Dedifferentiated amniotic fluid mesenchymal stem cell (primary cell): ENCODE measurements around the gene S100A6.
A peak's percentile ranks its signal among the peaks of the same experiment; 100 is the strongest.
"Not testable (repeated sequence)": the region's sequence is repeated elsewhere in the genome, so short reads cannot be mapped to it uniquely, and the experiment has no call there.

Experiments used
- DNase-seq: peaks from one replicate; pipeline ENCODE4 v3.0.0-alpha.2; 2016; ENCODE audit errors: extremely low spot score

Gene S100A6

DNA sequence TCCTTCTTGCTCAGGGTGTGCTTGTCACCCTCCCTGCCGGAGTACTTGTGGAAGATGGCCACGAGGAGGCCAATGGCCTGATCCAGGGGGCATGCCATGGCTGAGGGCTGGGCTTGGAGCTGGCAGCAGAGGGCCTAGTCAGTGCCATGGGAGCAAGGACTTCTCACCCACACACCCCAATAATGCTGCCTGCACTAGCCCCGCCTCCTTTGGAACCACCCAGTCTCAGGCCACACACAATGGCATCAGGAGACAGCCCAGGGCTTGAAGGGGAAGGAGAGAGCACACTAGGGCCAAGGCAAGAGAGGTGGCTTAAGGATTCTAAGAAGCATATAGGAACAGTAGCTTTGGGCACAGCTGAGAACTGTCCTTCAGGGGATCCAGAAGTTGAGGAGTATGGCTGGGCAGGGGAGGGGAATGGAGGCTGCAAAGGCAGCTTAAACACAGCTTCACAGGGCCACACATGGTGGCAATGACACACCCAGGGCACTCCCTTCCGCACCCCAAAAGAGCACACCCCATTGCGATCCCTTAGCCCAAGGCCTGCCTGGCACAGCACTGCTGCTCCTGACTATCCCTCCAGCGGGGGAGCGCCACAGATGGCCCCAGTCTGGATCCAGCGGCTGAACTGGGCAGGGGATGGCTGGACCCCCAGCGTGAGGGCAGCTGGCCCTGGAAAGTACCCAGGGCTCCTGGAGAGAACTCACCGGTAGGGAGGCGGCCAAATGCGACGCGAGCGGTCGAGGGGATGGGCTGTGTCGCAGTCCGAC lies at the start of gene S100A6:
TSS of gene S100A6 (minus strand) at position 750 of the 770 bp plus-strand sequence. CDS start at position 98, 652 bp downstream.
- DNase-seq = no peak

DNA sequence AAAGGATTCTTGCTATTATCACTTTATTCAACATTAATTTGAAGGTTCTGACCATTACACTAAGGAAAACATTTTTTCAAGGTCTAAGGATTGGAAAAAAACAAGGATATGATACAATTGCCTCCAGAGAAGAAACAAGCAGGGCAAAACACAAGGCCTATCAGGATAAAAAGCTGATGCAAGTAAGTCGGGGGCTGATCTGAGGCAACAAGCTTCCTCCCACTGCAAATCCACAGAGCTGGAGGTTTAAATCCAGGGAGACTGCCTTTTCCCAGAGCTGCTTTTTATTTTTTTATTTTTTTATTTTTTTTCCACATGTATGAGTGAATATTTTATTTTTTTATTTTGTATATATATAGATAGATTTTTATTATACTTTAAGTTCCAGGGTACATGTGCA lies 49.2 kb upstream of the S100A6 start:
- no peak for DNase-seq

GRCh38 chr1:153583976-153584375 lies 48.2 kb upstream of the S100A6 start:
- DNase-seq = no peak

DNA sequence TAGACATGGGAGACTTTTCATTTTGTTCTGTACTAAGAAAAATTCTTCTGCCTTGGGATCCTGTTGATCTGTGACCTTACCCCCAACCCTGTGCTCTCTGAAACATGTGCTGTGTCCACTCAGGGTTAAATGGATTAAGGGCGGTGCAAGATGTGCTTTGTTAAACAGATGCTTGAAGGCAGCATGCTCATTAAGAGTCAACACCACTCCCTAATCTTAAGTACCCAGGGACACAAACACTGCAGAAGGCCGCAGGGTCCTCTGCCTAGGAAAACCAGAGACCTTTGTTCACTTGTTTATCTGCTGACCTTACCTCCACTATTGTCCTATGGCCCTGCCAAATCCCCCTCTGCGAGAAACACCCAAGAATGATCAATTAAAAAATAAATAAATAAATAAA lies 47.7 kb upstream of the S100A6 start:
- not testable (repeated sequence) for DNase-seq

- not testable (repeated sequence) for DNase-seq
These were observed 47.0 kb upstream of the S100A6 start for GRCh38 chr1:153582836-153583235.

- DNase-seq = no peak
These were observed 43.1 kb upstream of the S100A6 start for GRCh38 chr1:153578936-153579335.

GRCh38 chr1:153578490-153578889 lies 42.7 kb upstream of the S100A6 start:
- DNase-seq = no peak

DNA sequence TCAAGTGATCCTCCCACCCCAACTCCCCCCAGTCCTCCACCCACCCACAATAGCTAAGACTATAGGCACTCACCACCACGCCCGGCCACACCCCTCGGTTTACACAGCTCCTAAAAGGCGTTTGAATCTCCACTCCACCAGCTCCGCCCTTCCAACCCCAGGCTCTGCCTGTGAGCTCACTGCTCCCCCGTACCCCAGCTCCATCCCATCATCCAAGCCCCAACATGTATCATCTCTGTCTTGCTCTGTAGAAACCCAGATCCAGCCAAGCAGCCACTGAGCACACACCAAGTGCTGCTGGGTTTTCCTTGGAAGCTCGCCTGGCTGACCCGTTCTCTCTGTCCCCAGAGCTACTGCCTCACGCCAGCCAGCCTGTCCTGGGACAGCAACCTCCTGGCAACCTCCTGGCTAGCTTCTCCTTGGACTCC lies 41.8 kb upstream of the S100A6 start:
- DNase-seq = no peak

DNA sequence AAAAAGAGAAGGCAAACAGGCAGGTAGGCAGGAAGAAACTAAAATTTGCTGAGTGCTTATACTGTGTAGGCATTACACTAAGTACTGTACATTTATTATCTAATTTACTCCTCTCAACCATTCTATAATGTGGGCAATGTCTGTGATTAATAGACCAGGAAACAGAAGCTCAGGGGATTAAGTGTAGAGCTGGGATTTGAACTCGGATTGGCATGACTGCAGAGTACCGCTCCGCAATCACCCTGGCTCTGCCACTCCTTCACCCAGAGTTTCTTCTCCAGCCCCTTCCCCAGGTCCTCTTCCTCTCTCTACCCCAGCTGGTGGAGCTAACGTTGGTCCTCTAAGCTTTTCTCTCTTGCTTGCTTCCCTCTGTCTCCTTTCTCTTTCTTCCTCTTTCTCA lies 41.3 kb upstream of the S100A6 start:
- DNase-seq = no peak

DNA sequence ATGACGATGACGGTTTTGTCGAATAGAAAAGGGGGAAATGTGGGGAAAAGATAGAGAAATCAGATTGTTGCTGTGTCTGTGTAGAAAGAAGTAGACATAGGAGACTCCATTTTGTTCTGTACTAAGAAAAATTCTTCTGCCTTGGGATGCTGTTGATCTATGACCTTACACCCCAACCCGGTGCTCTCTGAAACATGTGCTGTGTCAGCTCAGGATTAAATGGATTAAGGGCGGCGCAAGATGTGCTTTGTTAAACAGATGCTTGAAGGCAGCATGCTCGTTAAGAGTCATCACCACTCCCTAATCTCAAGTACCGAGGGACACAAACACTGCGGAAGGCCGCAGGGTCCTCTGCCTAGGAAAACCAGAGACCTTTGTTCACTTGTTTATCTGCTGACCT lies 39.7 kb upstream of the S100A6 start:
- DNase-seq = not testable (repeated sequence)

DNA sequence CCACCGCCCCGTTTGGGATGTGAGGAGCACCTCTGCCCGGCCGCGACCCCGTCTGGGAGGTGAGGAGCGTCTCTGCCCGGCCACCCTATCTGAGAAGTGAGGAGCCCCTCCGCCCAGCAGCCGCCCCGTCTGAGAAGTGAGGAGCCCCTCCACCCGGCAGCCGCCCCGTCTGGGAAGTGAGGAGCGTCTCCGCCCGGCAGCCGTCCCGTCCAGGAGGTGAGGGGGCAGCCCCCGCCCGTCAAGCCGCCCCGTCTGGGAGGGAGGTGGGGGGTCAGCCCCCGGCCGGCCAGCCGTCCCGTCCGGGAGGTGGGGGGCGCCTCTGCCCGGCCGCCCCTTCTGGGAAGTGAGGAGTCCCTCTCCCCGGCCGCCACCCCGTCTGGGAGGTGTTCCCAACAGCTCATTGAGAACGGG lies 39.3 kb upstream of the S100A6 start:
- not testable (repeated sequence) for DNase-seq

DNA sequence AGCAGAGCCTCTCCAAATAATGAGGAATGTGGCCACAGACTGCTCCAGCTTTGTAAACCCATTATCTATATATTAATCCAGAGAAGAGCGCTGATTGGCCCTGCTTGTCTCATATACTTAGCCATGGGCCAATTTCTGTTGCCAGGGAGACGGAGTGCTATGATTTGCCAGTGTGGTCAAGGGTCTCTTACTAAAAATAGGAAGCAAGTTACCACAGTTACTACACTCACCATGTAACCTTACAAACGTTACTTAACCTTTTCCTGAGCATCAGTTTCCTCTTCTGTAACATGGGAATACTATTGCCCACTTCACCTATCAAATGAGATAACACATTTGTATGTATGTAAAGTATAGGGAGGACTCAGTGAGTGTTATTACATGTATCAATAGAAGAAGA lies 37.6 kb upstream of the S100A6 start:
- no peak for DNase-seq

GRCh38 chr1:153572569-153573015 lies 36.8 kb upstream of the S100A6 start:
- peak; percentile 87 for DNase-seq

DNA sequence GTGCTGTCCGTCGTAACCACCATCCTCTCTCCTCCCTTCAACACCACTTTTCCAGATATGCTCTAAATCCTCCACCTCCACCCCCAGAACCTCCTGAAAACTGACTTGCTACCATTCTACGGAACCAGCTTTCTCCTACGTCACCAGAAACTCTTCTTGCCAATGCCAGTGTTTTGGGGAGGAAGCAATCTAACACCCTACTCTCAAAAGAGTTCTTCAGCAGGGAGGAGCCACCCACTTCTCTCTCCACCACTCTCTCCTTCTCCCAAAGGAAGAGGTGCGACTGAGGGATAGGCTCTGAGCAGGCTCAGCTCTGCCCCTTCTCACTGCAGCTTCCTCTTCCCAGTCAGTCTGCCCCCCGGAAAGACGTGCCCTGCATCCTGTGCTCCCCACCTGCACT lies 35.9 kb upstream of the S100A6 start:
- DNase-seq = peak; percentile 12

GRCh38 chr1:153570874-153571273 lies 35.1 kb upstream of the S100A6 start:
- peak; percentile 10 for DNase-seq

DNA sequence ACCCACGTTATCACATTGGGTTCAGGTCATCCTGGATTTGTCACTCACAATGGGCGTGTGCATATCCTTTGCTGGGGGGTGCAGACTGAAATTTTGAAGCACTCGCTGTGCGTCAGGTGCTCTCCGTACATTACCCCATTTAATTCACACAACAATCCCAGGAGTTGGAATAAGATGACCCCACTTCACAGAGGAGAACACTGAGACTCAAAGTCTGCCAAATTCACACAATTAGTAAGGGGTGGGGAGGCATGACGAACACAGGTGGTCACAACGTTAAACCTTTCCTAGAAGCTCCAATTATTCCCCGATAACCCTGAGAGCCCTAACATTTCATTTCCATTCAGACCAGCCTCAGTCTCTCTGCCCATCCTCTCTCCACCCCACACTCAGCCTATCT lies 33.7 kb upstream of the S100A6 start:
- DNase-seq = peak; percentile 4

DNA sequence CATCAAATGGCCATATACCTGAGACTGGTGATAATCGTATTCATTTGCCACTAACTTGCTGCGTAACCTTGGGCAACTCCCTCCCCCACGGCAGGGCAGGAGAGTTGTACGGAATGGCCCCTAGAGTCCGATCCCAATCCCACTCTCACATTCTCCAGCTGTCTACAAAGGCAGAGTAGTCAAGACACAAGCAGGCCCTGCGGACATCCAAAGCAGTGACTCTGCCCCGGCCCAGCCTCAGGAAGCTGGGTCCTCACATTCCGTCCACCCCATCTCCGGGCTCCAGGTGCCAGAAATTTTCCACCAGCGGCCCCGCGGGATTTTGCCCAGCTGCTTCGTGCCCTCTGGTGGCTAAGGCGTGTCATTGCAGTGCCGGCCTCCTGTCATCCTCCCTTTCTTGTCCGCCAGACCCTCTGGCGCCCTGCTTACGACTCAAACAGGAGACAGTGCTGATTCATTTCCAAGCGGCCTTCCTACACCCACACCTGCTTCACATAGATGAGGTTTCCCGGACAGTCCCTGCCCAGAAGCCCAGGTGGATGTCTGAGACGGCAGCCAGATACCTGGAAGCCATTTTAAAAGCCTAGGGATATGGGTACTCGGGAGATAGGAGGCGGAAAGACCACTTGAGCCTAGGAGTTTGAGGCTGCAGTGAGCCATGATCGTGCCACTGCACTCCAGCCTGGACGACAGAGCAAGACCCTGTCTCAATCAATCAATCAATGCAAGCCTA lies 32.7 kb upstream of the S100A6 start:
- DNase-seq = peak; percentile 84

- peak; percentile 13 for DNase-seq
These were observed 32.0 kb upstream of the S100A6 start for GRCh38 chr1:153567621-153568366.

DNA sequence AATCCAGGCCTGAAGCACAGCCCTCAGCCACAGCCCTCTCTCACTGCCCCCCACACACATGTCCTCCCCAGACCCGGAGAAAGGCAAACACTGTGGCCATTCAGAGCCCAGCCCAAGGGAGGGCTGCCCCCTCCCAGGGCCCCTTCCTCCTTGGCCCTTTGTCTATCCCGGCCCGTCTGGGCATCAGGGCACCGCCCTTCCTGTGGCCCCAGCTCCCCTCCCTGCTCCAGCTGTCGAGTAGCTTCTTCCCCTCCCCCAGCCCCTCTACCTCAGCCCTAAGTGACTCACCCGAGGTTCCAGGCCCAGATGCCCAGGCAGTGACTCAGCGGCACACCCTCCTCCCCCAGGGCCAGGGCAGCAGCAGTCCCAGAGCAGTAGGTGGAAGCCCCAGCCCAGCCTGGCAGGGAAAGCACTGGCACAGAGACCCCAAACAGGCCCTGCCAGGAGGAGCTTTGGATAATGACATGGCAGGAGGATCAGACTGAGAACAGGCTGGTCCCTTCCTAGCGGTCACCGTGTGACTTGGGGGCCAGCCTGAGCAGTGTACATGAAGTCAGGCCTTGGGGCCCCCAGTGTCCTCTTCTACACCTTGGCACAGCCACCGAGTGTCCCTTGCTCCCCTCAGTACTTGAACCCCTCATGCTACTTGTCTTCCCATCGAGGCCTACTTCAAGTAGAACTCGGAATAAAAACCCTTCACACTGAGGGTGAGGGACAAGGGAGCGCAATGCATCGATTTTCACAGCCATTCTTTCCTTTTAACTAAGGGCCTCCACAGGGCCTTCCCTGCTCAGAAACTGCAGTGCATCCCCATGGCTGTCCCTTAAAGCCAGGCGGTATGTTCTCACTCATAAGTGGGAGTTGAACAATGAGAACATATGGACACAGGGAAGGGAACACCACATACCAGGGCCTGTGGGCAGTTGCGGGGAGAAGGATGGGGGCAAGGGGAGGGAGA lies 30.9 kb upstream of the S100A6 start:
- DNase-seq = peak; percentile 98

DNA sequence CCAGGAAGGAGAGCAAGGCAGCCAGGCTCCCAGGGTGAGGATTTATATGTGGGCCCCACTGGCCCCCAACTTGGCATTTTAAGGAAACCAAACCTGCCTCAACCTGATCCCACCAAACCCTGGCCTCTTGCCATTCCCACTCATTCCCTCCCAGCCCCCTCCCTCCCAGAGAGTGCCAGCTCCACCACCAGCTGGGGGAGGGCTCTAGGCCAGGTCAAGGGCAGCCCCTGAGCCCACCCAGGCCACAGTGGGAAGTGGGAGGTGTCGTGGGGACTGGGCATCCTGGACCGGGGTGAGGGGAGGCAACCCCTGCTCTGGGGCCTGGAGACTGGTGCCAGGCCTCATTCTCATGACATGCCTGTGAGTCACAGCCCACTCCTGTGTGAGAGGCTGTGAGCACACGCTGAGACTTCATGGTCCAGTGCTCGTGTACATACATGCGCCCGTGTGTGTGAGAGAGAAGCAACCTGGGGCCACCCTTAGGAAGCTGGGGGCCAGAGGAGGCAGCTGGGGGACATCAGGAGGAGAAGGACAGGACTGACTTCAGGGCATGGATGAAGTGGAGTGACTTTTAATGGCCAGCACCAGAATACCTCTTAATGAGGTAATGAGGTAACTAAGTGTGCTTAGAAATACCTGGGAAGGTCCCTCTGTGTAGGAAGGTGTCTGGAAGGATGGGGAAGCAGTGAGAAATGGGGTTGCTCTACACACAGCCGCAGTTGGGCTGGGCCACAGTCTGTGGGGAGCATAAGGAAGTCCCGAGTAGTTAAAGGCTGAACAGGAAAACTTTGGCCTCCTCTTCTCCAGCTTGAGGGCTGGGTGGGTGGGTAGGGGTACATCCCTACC lies 30.0 kb upstream of the S100A6 start, which contains the start of gene S100A2:
TSS of gene S100A2 (minus strand) at position 316 of the 846 bp plus-strand sequence. CDS start 1,967 bp downstream, outside the sequence.
- DNase-seq = peak; percentile 89
